Glutamatergic neuron (in vitro differentiated cells): ENCODE measurements around the gene UBR1. TPM values are rescaled to one million over a fixed set of nuclear protein-coding genes. Genes with fewer than 3 reads are reported as not detected.

Source experiments
- DNase-seq: peaks from one replicate; pipeline ENCODE4 v3.0.0; 2022
- H3K27ac Mint-ChIP-seq: one replicate; pipeline ENCODE4 v1.8.0; 2020; ENCODE audit warnings: mild to moderate bottlenecking, mixed read lengths, inconsistent platforms; ENCODE audit not compliant: unreplicated experiment
- H3K27me3 Mint-ChIP-seq: one replicate; pipeline ENCODE4 v1.8.0; 2020; ENCODE audit warnings: mild to moderate bottlenecking, moderate library complexity, mixed read lengths, inconsistent platforms; ENCODE audit not compliant: unreplicated experiment
- H3K36me3 Mint-ChIP-seq: one replicate; pipeline ENCODE4 v1.8.0; 2020; ENCODE audit warnings: mild to moderate bottlenecking, mixed read lengths, inconsistent platforms; ENCODE audit not compliant: unreplicated experiment
- H3K4me1 Mint-ChIP-seq: one replicate; pipeline ENCODE4 v1.8.0; 2020; ENCODE audit warnings: mild to moderate bottlenecking, low read depth, mixed read lengths, inconsistent platforms; ENCODE audit not compliant: unreplicated experiment
- H3K4me3 Mint-ChIP-seq: one replicate; pipeline ENCODE4 v1.8.0; 2020; ENCODE audit warnings: mild to moderate bottlenecking, mixed read lengths, inconsistent platforms; ENCODE audit not compliant: unreplicated experiment
- H3K9me3 Mint-ChIP-seq: one replicate; pipeline ENCODE4 v1.8.0; 2020; ENCODE audit warnings: mild to moderate bottlenecking, moderate library complexity, mixed read lengths, inconsistent platforms; ENCODE audit not compliant: unreplicated experiment
- total RNA-seq: library from RNA; stranded (reverse); fragmentation: NEBNext Ultra II Directional; extraction: Animal tissue kit (Norgen Biotek cat#: 25700); gene quantifications from one replicate; pipeline ENCODE4 v1.2.1, GENCODE V29; 2021; ENCODE audit not compliant: unreplicated experiment
- TF ChIP-seq, protein P1 (sequence below): fragments of 200-600 bp; sonication (generic); IDR thresholded peaks from one replicate; pipeline ENCODE4 v1.5.0; 2021; ENCODE audit not compliant: partially characterized antibody, unreplicated experiment

Gene UBR1
- total RNA-seq, 1 donor from 2014 or later, result 39.9 TPM

DNA sequence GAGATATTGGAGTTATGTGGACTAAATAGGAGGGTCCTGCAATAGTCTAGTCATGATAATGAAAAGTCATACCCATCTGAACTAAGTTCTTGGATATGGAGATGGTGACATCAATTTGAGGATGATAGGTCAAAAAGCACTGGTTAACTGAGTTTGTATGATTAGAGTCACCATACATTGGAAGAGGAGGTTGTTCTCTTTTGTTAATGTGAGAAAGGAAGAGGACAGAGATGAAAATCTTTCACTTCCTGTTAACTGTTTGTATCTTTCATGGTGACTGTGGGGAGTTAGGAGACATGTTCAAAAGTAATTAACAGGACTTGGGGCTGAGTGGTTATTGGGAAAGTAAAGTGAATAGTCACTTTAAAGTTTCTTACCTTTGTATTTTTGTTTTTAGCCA, 38.7 kb upstream of the UBR1 start:
- H3K4me3 Mint-ChIP-seq, result no peak overlapping the region
- H3K36me3 Mint-ChIP-seq, result peaks cover 16% of the 10 kb centered on the region
- no peaks in the 10 kb centered on the region for H3K27me3 Mint-ChIP-seq
- no peaks in the 10 kb centered on the region for H3K4me1 Mint-ChIP-seq
- H3K27ac Mint-ChIP-seq, result no peak overlapping the region
- TF ChIP-seq, protein P1, sequence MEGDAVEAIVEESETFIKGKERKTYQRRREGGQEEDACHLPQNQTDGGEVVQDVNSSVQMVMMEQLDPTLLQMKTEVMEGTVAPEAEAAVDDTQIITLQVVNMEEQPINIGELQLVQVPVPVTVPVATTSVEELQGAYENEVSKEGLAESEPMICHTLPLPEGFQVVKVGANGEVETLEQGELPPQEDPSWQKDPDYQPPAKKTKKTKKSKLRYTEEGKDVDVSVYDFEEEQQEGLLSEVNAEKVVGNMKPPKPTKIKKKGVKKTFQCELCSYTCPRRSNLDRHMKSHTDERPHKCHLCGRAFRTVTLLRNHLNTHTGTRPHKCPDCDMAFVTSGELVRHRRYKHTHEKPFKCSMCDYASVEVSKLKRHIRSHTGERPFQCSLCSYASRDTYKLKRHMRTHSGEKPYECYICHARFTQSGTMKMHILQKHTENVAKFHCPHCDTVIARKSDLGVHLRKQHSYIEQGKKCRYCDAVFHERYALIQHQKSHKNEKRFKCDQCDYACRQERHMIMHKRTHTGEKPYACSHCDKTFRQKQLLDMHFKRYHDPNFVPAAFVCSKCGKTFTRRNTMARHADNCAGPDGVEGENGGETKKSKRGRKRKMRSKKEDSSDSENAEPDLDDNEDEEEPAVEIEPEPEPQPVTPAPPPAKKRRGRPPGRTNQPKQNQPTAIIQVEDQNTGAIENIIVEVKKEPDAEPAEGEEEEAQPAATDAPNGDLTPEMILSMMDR, result no peak
- no peaks in the 10 kb centered on the region for H3K9me3 Mint-ChIP-seq
- DNase-seq, result no peak

DNA sequence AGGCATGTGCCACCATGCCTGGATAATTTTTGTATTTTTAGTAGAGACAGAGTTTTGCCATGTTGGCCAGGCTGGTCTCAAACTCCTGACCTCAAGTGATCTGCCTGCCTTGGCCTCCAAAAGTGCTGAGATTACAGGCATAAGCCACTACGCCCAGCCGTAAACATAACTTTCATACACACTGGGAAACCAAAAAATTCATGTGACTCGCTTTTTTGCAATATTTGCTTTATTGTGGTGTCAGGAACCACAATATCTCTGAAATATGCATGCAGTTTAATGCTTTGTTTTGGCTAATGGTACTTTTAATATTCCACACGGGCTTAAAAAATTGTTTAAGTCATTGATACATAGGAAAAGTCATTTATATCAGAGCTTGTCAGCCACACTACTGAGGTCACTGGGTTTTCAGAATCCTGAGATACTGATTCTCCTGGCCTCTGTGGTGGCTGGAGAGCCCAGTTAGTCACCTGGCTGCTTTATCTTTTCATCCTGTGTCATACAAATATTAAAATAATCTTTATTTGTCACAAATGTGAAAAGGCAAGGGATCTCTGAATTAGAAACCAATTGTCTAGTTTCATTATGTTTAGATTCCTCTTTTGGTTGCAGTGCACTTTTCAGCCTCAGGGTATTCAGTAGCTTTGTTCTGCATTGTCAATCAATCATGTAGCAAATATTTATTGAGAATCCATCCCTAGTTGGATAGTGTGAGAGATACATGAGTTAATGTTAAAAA, 37.5 kb upstream of the UBR1 start:
- H3K36me3 Mint-ChIP-seq, result peaks cover 23% of the 10 kb centered on the region
- no peak for DNase-seq
- H3K27me3 Mint-ChIP-seq, result no peaks in the 10 kb centered on the region
- no peaks in the 10 kb centered on the region for H3K9me3 Mint-ChIP-seq
- no peaks in the 10 kb centered on the region for H3K4me1 Mint-ChIP-seq
- TF ChIP-seq, protein P1, result no peak
- no peak overlapping the region for H3K4me3 Mint-ChIP-seq
- H3K27ac Mint-ChIP-seq, result no peak overlapping the region

DNA sequence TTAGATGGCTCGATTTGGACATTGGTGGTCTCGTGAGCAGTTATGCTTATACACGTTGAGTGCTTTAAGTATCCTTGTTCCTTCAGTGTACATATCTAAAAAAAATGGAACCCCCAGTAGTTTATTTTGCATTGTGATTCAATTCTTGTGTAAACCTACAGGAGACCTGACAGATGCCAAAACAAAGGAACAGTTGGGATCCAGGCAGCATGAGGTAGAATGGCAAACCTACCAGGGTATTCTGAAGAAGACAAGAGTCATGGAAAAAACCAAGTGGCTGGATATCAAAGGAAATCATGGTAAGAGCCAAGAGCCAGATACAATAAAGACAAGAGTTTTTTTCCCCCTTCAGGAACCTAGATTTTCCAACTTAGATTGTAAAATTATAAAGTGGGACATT, 29.5 kb upstream of the UBR1 start:
- H3K27ac Mint-ChIP-seq, result no peak overlapping the region
- peaks cover 1% of the 10 kb centered on the region for H3K9me3 Mint-ChIP-seq
- DNase-seq, result no peak
- peaks cover 13% of the 10 kb centered on the region for H3K36me3 Mint-ChIP-seq
- peaks cover 3% of the 10 kb centered on the region for H3K4me1 Mint-ChIP-seq
- TF ChIP-seq, protein P1, result no peak
- peaks cover 4% of the 10 kb centered on the region for H3K27me3 Mint-ChIP-seq
- H3K4me3 Mint-ChIP-seq, result no peak overlapping the region

DNA sequence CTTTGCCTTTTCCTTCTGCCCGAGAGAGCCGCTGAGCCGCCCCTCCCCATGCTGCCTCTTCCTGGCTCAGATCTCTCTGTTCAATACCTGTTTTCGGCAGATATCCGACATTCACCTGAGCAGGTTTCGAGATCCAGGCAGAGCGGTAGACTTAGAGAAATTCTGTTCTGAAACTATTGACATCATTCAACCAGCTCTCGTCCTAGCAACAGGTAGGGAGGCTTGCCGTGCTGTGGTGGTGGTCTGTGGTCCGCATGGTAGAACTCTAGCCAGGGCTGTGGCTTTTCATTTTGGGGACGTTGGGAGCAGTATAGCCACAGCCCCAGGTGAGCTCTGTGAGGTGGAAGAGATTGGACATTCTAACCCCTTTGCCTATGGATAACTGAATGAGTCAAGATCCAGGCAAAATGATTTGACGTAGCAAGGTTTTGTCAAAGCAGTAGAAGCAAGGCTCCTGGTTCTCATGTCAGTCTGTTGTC, 28.4 kb upstream of the UBR1 start:
- H3K27ac Mint-ChIP-seq, result peak overlapping the region; percentile 62
- H3K36me3 Mint-ChIP-seq, result peaks cover 4% of the 10 kb centered on the region
- H3K9me3 Mint-ChIP-seq, result peaks cover 1% of the 10 kb centered on the region
- peaks cover 3% of the 10 kb centered on the region for H3K4me1 Mint-ChIP-seq
- TF ChIP-seq, protein P1, result no peak
- peaks cover 4% of the 10 kb centered on the region for H3K27me3 Mint-ChIP-seq
- DNase-seq, result no peak
- H3K4me3 Mint-ChIP-seq, result peak overlapping the region; percentile 90

DNA sequence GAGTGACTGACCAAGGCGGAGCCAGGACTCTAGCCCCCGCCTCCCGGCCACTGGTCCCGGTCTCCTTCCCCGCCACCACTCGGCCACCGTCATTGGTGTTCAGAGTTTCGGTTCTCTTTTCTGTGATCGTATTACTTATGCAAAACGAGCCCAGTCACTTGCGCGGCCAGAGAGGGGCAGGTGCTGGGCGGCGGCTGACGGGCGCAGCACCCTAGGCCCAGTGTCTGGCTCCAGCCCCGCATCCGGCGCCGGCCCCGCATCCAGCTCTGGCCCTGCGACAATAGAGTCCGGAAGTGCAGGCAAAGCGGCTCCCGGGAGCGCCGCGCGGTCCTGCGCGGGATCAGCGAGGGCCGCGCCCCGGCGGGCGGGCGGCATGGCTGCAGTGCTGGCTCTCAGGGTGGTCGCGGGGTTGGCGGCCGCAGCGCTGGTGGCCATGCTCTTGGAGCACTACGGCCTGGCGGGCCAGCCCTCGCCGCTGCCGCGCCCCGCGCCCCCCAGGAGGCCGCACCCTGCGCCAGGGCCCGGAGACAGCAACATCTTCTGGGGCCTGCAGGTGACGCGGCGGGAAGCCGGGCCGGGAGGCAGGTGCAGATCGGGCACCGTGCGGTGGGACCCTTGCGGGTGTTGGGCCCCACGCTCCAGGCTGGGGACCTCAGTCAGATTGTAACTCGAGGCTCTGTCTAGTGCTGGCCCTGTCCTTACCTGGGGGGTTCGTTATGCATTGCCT, 27.8 kb upstream of the UBR1 start, which contains the start of gene TMEM62:
TSS of gene TMEM62 (plus strand) at position 157 of the 727 bp plus-strand sequence. CDS start at position 374, 217 bp downstream.
- H3K27ac Mint-ChIP-seq, result peak within 1 kb of the TSS; percentile 88
- H3K27me3 Mint-ChIP-seq, result peaks cover 6% of the 10 kb centered on the region
- peaks cover 1% of the 10 kb centered on the region for H3K9me3 Mint-ChIP-seq
- H3K36me3 Mint-ChIP-seq, result no peaks in the 10 kb centered on the region
- H3K4me1 Mint-ChIP-seq, result peaks cover 3% of the 10 kb centered on the region
- TF ChIP-seq, protein P1, result no peak
- peak; percentile 79 for DNase-seq
- peak within 1 kb of the TSS; percentile 90 for H3K4me3 Mint-ChIP-seq
